SK-MEL-5 (cell line): ENCODE results near the gene CWC27. TPM values are rescaled to one million over a fixed set of nuclear protein-coding genes. Genes with fewer than 3 reads are reported as not detected.

Source experiments
- DNase-seq: peaks from one replicate; pipeline ENCODE4 v3.0.0-alpha.2; 2016; ENCODE audit warnings: low read depth, low spot score
- in situ Hi-C: cut with HindIII; loops from 2 replicates; pipeline ENCODE4 v1.10.0; 2016; ENCODE audit warnings: low sequenced_read_pairs, high pct_unique_total_duplicates, low pct_unique_long_range_greater_than_20kb
- total RNA-seq: library from RNA; depleted of rRNA; stranded (reverse); fragments of >200 nt; shearing (Covaris generic); gene quantifications from 2 replicates; pipeline ENCODE4 v1.2.3, GENCODE V29; 2014

CWC27 gene
- total RNA-seq, 1 experiment from 2014 or later = 11.1 TPM

DNA sequence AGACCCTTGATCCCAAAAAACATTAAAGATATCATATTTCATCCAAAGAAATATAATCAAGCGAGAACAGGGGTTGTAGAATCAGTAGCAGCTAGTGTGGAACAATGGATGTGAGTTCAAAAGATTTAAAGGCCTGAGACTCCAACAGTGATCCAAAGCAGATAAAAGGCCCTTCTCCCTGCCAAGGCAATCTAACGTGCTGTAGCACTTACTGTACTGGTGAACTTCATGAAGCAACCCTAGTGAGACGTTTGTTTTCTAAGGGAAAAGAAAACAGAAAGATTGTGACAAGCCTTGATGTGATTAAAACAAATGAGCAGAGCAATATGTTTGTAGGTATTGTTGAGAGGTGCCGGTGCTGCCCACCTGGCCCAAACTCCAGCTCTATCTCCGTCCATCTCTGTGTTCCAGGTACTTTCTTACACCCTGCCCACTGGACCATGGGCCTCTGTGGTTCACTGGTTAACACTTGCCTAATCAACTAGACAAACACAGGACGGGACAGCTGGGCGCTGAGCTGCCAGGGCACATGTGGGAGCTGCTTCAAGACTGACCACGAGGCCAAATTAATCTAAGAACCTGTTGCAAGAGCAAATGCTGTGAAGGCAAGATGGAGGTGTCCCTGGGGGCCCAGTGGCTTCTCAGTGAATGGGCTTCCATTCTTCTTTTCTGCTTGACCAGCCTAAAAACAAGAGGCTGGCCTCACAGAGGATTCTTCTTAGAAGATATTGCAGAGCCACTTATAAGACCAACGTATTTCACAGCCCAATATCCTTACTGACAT lies 265.5 kb downstream of the CWC27 start:
- in situ Hi-C loops = no loop called here
- DNase-seq = no peak

DNA sequence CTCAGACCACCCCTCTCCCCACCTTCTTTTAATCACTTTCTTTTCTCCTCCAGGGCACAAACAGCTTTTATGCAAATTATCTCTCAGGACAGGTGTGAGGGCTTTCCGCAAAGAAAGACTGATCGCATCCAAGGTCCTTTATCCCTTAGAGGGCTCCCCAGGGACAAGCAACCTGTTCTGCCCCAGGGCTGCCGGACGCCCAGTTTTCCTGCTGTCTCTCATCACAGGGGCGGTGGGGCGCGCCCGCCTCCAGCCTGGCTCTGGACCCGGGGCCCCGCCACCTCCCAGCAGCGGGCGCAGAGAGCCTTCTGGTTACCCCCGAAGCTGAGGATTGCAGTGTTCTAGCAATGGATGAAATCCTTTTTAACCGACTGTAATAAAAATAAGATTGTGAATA lies 266.1 kb downstream of the CWC27 start:
- no peak for DNase-seq
- in situ Hi-C loops = no loop called here

DNA sequence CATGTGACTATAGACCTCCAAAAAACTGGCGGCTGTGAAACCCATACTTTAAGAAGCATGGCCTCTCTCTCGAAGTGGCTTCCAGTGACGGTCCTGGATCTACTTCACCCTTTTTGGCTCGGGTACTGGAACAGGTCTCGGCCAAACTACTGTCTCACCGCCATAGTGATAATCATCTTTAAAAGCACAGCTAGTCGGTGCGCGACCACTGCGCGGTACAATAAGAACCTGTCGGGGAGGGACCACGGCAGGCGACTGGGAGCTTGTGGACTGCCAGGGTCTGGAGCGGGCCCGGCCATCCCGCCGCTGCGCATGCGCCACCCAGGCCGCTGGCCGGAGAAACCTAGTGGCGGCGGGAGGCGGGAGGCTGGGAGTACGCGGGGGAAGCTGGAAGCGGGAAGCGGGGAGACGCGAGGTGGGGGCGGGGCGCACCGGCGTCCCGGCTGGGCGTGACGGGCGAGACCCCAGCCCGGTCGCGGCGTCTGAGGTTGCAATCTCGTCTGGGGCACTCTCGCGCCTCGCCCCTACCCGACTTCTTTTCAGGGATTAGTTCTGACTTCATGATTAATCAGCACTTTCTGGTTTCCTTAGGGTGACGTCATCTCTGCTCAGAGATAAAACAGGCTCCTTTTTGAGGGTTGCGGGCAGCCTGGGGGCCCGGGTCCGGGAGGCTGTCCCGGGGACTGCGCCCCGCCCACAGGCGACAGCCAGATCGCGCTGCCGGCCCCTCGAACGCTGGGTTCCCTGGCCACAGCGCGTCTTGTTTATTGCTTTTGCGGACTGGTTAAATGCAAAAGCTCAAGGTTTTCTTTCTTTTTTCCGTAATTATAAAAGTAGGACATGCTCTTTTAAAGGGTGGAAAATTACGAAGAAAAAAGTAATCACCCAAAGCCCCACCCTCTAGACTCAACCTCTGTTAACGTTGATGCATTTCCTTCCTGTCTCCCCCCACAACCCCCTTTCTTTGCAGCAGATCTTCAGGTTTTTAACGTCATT lies 266.8 kb downstream of the CWC27 start:
- DNase-seq = peak; percentile 87
- in situ Hi-C loops = no loop called here

DNA sequence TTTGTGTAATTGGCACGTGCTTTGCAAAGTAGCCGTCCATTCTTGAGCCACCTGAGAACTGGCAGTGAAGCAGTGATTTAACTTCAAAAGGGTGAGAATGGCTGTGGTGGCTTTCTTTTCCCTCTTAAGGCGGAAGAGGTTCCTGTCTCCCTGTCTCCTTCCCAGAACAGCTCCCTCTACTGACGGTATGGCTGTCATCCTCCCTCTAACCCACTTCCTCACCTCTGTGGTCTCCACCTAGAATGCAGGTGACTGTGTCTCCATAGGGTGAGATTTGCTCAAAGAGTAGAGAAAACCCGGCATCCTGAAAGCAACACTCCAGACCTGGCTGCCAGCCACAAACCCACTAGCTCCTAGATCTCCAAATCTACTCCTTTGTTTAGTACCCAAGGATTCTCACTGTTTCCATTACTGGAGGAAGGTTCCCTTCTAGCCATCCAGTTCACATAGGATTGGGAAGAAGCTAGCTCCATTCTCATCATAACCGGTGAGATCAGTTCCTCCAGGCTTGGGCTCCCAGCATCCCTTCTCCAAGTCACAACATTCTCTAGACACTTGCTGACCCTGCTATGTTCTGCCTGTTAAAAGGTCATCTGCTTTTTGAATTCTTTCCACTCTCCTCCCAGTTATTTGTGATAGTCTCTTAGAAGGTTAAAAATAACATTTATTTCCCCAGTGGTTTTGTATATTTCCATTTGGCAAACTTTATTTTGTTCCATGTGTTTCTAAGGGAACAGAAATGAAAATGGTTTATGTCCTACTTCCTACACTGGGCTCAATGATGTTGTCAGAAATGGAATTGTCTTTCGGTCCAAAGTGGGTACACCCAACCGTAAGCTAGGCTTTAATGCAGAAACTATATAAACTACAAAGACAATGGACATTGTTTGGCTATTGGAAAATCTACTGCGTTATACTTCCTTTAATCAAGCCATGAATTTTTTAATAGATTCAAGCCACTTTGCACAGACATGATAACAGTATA lies 269.4 kb downstream of the CWC27 start:
- in situ Hi-C loops = no loop called here
- peak; percentile 62 for DNase-seq

GRCh38 chr5:65041296-65042158 lies 272.8 kb downstream of the CWC27 start:
- DNase-seq = no peak

DNA sequence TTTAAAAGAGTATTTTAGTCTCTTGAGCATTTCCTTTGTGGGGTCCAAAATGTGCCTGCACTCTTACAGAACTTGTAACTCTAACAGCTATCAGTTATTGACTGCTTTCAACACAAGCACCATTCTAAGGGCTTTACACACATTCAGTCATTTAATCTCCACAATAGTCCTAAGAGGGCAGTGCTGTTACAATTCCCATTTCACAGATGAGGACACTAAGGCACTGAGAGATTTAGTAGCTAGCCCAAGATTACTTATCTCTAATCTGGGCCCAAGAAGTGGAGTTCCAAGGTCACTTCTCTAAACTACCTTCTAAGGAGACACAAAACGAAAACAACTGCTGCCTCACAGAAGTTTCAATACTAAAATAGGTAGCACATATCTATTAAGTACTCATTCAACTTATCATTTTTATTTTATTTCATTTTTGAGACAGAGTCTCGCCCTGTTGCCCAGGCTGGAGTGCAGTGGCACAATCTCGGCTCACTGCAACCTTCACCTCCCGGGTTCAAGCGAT lies 275.2 kb downstream of the CWC27 start:
- in situ Hi-C loops = no loop called here

More at GRCh38 chr5:65041296-65042158, 272.8 kb downstream of the CWC27 start:
- in situ Hi-C loops = no loop called here

GRCh38 chr5:65047225-65047624 lies 278.5 kb downstream of the CWC27 start:
- in situ Hi-C loops = no loop called here
- no peak for DNase-seq

More for the DNA sequence above, 275.2 kb downstream of the CWC27 start:
- DNase-seq = no peak

DNA sequence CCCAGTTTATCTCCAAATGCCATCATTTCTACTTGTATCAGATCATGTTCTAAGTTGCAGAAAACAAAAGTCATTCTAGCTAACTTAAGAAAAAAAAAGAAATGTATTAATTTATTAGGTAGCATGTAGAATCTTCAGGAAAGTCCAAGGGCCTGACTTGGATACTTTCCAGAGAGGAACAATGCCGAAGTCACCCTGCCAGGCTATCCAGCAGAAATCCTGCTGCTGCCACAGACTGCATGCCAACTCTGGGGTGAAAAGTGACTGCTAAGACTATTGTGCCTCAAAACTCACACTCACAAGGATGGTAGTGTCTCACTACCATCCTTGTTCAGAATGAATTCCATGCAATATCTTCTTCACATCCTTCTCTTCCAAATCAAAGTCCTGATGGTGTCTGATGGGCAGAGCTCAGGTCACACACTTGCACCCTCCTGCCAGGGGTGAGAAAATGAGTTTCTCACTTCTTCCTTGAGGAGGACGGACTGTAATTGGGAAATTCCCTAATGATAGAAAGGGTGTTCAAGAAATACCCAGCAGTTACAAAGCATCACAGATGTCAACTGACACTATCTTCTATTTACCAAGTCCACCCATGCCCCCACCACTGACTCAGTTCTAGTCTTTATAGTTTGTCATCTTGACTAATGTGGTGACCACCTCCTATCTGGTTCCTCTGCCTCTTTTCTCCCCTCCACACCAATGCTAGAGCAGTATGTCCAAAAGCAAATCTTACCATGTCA lies 279.4 kb downstream of the CWC27 start:
- DNase-seq = no peak

DNA sequence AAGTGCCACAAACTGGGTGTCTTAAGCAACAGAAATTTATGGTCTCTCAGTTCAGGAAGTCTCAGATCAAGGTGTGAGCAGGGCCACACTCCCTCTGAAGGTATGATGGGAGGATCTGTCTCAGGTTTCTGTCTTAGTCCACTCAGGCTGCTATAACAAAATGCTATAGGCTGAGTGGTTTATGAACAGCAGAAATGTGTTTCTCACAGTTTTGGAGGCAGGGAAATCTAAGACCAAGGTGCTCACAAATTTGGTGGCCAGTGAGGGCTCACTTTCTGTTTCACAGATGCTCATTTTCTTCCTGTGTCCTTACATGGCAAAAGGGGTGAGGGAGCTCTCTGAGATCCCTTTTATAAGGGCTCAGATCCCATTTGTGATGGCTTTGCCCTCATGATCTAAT lies 281.4 kb downstream of the CWC27 start:
- in situ Hi-C loops = no loop called here
- no peak for DNase-seq

More for the DNA sequence above, 279.4 kb downstream of the CWC27 start:
- in situ Hi-C loops = no loop called here

DNA sequence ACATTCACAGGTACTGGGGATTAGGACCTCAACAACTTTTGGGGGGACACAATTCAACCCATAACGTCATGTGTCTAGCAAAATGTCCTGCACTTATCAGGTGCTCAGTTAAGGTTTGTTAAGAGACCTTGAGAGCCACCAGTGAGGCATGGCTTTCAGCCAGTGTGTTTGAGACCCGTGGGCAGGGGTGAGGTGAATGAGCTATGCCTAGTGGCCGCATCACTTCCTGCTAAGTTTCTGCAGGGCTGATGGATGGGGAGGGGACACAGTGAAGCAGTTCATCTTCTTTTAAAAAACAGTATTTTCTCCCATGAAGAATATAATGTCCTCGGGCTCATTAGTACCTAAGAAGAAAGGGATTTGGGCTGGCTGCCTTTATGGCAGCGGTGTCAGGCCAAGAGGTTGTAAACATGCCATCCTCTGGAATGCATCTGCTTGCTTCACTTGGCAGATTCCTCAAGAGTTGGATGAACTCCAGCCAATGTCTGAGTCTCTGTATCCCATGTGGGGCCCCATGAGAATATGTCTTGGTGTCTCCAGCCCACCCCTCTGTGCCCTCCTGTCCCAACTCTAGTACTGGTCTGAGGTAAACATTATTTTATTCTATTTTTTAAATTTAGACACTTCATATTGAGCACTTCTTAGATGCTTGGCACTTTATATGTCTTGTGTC lies 282.2 kb downstream of the CWC27 start:
- in situ Hi-C loops = no loop called here

DNA sequence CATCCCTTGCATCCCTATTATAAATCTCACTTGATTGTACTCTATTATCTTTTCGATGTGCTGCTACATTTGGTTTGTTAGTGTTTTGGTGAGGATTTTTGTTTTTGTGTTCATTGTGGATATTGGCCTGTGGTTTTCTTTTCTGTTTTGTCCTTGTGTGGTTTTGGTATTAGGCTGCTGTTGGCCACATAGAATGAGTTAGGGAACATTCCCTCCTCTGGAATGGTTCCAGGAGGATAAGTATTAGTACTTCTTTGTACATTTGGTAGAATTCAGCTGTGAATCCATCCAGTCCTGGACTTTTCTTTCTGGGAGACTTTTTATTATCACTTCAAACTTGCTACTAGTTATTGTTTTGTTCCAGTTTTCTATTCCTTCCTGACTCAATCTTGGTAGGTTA lies 287.2 kb downstream of the CWC27 start:
- in situ Hi-C loops = no loop called here
- no peak for DNase-seq

More for the DNA sequence above, 282.2 kb downstream of the CWC27 start:
- DNase-seq = no peak

GRCh38 chr5:65059681-65060598 lies 291.2 kb downstream of the CWC27 start:
- DNase-seq = no peak
- in situ Hi-C loops = no loop called here

DNA sequence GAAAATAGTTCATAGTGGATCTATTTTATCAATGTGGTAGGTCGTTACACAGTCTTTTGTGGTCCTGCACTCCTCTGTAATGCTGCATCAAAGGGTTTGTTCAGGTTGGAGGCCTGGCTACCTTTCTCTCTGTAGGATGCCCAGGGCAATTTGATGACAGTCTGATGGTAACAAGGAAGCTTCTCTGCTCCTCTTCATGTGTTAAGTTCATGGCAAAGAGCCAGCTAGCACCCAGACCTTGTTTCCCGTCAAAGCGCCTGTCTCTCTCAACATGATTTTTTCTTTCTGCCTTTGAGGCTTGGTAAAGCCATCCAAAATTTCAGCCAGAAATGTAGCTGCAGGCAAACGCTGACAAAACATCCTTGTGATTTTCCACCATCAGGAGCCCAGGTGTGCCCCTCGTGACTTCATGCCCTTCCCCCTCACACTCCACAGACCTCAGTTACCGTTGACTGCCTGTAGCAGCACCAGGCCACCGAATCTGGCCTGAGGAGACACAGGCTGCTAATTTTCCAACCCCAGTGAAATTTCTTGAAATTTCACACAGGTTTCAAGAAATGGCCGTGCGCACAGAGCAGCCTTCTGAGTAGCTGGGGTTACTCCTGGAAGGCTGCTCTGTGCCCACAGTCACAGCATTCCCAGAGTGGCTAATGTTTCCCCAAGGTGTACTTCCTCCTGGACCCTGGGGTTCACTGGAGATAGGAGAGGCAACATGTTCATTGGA lies 292.7 kb downstream of the CWC27 start:
- in situ Hi-C loops = no loop called here
- DNase-seq = no peak

DNA sequence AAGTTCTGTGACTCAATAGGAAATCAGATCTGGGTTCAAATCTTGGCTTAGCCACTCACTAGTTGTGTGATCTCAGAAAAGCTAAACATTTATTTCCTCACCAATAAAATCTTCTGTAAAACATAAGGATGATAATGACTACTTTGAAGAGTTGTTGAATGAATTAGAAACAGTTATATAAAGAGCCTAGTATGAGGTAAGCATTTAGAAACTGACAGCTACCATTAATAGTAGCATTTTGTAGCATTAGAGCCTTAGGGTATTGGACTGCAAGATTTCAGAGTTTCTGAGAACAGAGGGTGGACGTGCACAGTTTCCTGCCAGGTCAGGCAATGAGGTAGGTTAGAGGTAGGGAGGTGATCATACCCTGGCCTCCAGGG lies 293.2 kb downstream of the CWC27 start:
- no peak for DNase-seq
- in situ Hi-C loops = no loop called here
